Measurements from ENCODE around the gene USO1.

- TF ChIP-seq POLR2A (IDR thresholded peaks at IDR 0.05; ENCODE audit: low read depth, low read length), result no peak
- no peak for TF ChIP-seq POLR2AphosphoS5 (IDR thresholded peaks at IDR 0.05; ENCODE audit: low read depth, low read length)
- no peak for TF ChIP-seq TAF1 (IDR thresholded peaks at IDR 0.05; ENCODE audit: low read depth, low read length)
- no peak for TF ChIP-seq POU2F2 (IDR thresholded peaks at IDR 0.05; ENCODE audit: low read depth, low read length)
Measured at GRCh38 chr4:75685546-75686189, 38.7 kb upstream of the USO1 start.
